HG03442 (cell line): ENCODE measurements around the gene BPIFB2.
"Not testable (repeated sequence)": the region's sequence is repeated elsewhere in the genome, so short reads cannot be mapped to it uniquely, and the experiment has no call there.

ENCODE experiments used
- ATAC-seq: cut with Tn5 transposase; IDR thresholded peaks from one replicate; pipeline ENCODE4 v1.9.1; 2021; ENCODE audit warnings: mild to moderate bottlenecking, moderate library complexity; ENCODE audit not compliant: unreplicated experiment

The BPIFB2 gene

DNA sequence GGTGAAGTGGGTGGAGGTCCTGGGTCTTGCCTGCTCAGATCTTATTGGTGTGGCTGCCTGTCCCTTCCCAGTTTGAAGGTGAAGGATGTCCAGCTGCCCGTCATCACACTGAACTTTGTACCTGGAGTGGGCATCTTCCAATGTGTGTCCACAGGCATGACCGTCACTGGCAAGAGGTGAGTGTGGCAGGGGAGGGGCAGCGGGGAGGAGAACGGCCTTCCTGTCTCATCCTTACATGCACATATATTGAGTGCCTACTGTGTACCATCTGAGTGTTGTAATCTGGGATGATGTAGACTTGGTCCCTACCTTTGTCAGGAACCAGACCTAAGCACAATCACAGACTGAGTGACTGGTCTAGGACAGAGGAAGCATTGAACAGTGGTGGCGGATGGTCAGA is 26.6 kb downstream of the BPIFB2 start:
- ATAC-seq = no peak

- no peak for ATAC-seq
Observed at GRCh38 chr20:33034901-33035492, 27.5 kb downstream of the BPIFB2 start.

DNA sequence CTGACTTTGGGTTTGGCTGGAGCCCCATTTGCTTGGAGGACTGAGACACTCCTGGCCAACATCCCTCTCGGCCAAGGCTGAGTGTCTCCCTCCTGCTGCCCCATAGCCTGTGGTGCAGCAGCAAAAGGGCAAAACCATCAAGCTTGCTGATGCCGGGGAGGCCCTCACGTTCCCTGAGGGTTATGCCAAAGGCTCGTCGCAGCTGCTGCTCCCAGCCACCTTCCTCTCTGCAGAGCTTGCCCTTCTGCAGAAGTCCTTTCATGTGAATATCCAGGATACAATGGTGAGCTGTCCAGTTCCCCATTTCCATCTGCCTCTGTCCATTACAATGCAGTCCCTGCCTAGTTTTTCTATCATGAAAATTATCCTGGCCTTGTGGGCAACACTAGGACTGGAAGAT is 30.0 kb downstream of the BPIFB2 start:
- no peak for ATAC-seq

- no peak for ATAC-seq
Observed at GRCh38 chr20:33038243-33038642, 30.7 kb downstream of the BPIFB2 start.

GRCh38 chr20:33042430-33042829 is 34.9 kb downstream of the BPIFB2 start:
- no peak for ATAC-seq

DNA sequence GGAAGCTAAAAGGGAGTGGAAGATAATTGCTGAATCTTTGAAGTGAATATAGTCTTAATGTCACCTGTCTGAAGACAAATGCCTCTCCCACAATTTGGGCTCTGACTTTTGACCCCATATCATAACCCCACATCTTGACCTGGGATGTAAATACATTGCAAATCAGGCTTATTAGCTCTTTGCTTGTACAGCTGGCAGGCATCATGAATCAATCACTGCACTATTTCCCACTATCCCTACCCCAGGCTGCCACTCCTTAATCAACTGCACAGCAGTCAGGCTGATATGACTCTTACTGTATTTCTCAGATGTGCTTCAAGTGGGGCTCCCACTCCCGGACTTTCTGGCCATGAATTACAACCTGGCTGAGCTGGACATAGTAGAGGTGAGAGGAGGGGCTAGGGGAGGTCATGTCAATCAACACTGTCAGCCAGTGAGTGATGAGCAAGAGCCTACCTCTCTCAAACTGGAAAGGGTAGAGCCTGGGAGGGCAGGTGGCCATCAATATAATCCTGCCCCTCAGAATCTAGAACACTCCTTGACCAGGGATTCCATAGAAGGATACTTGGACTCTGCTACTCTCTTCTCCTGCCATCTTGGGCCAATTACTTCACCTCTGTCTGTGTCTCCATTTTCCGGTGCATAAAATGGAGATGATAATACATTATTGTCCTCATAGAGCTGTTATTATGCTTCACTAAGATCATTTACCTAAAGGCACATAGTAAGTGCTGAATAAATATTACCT is 35.7 kb downstream of the BPIFB2 start:
- ATAC-seq = no peak

GRCh38 chr20:33043731-33044181 is 36.3 kb downstream of the BPIFB2 start:
- no peak for ATAC-seq

- not testable (repeated sequence) for ATAC-seq
Observed at GRCh38 chr20:33045129-33045721, 37.7 kb downstream of the BPIFB2 start.

DNA sequence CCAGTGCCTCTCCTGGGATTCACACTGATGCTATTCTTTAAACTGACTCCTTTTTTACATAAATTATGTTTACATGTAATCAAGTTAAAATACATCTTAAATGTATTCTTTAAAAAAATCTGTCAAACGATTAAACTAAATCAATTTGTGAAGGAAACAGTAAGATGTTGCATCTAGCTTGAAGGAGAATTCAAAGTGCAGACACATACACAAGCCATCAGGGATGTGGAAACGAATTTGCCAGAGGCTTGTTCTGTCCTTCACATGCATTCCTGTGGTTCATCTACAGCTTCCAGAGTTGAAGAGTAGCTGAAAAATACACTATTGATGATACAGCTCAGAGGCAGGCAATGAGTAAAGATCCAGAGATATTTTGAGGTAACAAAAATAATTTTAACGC is 38.9 kb downstream of the BPIFB2 start:
- ATAC-seq = no peak

GRCh38 chr20:33051333-33051732 is 43.8 kb downstream of the BPIFB2 start:
- no peak for ATAC-seq

DNA sequence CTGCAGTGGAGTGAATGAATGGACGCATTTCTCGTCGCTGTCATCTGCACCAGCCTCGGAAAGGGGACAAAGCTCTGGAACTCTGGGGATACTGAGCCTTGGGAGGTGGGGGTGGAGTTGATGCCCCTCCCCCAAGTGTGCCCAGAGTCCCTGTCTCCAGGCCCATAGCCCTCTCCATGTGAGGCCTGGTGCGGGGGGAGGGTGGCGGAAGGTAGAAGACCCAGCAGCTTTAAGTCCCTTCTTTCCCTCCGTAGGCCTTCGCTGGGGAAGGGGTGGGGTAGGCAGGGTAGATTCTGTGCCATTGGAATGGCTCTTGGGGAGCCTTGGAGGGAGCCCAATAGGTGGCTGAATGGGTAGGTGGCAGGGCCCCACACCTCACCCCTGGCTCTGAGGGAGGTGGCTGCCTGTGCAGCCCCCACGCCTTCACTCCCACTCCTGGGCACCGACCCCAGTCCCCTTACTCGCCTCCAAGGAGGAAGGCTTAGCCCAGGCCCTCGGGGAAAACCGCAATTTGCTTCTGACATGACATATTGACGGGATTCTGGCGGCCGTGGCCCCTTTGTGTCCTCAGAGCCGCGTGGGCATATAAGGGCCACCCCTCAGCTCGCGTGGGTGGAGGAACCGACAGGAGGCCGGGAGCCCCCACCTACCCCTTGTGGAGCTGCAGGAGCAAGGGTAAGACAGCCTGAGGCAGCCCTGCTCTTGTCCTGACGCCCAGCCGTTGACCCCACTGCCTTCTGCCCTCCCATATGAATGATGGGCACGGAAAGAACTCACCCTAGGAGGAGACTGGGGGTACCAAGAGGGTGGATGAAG is 46.0 kb downstream of the BPIFB2 start, which contains the start of gene BPIFB3:
TSS of gene BPIFB3 (plus strand) at position 613 of the 816 bp plus-strand sequence. CDS start 1,533 bp downstream, outside the sequence.
- ATAC-seq = no peak

- ATAC-seq = no peak
Observed at GRCh38 chr20:33054381-33054780, 46.9 kb downstream of the BPIFB2 start.

DNA sequence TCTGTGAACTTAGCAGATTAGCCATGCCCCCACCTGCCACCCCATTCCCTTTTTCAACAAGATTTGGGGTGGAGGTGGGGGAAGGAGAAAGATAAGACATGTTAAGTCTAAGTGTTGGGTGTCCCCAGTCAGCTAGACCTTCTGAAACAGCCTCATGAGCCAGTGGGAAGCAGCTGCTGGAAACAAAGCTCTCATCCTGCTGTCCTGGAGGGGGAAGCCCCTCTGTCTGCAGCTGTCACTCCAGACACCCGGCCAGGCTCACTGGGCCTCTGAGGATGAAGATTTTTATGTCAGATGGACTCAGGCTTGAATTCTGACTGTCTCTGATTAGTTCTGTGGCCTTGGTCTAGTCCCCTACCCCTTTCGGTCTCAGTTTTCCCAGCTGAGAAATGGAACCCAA is 47.3 kb downstream of the BPIFB2 start:
- no peak for ATAC-seq

GRCh38 chr20:33059136-33059535 is 51.6 kb downstream of the BPIFB2 start:
- no peak for ATAC-seq

GRCh38 chr20:33059741-33060390 is 52.4 kb downstream of the BPIFB2 start:
- no peak for ATAC-seq

DNA sequence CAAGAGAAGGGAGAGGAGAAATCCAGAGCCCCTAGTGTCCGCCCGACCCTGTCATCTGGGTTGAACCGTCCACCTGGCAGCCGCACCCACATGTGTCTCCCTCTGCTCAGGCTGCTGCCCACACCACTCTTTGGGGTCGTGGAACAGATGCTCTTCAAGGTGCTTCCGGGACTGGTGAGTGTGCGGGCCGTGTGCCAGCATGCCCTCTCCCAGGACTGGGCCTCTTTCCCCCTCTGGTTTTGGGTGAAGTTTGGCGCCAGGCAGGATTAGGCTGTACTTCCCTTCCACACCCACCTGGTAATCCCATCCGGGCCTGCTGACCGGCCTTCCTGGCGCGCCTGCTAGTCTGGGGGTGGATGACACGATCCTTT is 54.1 kb downstream of the BPIFB2 start:
- ATAC-seq = no peak

DNA sequence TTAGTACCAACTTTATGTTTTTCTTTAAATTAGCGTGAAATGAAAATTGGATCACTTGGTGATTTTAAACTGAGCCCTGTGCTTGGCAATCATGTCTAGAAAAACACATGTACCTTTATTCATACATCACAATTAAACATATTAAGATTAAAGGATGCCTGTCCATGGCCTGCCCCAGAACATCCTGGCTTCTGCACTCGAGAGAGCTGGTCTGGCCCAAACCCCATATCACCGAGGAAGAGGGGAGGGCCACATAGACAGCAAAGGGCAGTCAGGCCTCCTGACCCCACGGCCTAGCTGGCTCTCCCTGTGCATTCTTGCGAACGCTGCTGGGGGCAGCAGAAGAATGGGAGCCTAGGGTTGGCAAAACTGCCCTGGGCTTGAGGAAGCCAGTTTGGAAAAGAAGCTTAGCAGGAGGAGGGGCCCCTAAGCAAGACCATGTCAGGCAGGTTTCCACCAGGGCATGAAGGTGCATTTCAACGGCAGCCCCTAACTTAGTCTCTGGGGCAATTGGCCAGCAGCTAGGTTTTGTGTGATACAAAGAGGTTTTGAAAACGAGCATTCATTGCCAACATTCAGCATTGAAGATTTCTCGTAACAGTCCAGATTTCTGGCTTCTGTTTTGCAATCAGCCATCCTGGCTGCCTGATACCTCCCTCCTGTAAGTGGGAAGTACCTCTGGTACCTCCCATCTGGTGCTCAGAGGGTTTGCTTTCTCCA is 54.8 kb downstream of the BPIFB2 start:
- ATAC-seq = no peak

DNA sequence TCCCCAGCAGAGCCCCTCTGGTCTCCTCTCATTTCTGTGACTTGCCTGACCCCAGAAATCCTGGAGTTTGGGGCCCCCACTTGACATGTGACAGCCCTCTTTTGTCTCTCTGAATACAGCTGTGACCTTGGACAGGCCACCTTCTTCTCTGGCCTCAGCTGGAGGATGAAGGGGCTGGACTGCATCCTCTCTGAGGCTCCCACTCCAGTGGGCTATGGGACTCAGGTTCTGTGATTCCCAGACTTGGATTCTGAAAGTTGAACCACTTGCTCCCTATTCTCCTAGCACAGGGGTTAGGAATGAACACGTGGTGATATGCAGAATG is 55.3 kb downstream of the BPIFB2 start:
- ATAC-seq = no peak

- no peak for ATAC-seq
Observed at GRCh38 chr20:33063271-33063670, 55.8 kb downstream of the BPIFB2 start.

GRCh38 chr20:33064572-33065287 is 57.2 kb downstream of the BPIFB2 start:
- ATAC-seq = no peak
